Measurements from ENCODE around the gene MPI.

The MPI gene

GRCh38 chr15:74902295-74903075 lies 12.6 kb downstream of the MPI start:
- DNase-seq (ENCODE audit: insufficient read length, low spot score) (no peak), FAIRE-seq (no peak)
- TF ChIP-seq, protein P1, sequence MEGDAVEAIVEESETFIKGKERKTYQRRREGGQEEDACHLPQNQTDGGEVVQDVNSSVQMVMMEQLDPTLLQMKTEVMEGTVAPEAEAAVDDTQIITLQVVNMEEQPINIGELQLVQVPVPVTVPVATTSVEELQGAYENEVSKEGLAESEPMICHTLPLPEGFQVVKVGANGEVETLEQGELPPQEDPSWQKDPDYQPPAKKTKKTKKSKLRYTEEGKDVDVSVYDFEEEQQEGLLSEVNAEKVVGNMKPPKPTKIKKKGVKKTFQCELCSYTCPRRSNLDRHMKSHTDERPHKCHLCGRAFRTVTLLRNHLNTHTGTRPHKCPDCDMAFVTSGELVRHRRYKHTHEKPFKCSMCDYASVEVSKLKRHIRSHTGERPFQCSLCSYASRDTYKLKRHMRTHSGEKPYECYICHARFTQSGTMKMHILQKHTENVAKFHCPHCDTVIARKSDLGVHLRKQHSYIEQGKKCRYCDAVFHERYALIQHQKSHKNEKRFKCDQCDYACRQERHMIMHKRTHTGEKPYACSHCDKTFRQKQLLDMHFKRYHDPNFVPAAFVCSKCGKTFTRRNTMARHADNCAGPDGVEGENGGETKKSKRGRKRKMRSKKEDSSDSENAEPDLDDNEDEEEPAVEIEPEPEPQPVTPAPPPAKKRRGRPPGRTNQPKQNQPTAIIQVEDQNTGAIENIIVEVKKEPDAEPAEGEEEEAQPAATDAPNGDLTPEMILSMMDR (IDR thresholded peaks at IDR 0.05; ENCODE audit: insufficient read depth, missing control alignments), result no peak

DNA sequence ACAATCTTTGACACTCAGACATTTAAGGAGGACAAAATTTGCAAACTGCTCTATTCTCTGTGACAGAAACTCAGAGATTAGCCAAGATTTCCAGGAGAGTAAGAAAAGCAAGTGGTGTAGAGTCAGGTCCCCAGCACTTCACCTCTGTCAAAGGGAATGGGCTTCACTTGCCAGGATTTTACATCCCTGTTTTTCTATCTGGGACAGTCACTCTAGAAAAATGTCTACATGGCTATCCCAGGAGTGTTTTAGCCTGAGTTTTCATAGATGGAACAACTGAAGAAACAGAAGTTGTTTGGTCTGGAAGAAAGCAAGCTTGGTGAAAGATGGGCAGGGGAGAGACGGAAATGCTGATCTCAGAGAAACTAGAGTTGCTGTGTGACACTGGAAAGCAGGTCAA lies 13.8 kb downstream of the MPI start:
- no peak for DNase-seq (ENCODE audit: insufficient read length, low spot score)
- TF ChIP-seq, protein P1 (IDR thresholded peaks at IDR 0.05; ENCODE audit: insufficient read depth, missing control alignments), result no peak
- no peak for FAIRE-seq

DNA sequence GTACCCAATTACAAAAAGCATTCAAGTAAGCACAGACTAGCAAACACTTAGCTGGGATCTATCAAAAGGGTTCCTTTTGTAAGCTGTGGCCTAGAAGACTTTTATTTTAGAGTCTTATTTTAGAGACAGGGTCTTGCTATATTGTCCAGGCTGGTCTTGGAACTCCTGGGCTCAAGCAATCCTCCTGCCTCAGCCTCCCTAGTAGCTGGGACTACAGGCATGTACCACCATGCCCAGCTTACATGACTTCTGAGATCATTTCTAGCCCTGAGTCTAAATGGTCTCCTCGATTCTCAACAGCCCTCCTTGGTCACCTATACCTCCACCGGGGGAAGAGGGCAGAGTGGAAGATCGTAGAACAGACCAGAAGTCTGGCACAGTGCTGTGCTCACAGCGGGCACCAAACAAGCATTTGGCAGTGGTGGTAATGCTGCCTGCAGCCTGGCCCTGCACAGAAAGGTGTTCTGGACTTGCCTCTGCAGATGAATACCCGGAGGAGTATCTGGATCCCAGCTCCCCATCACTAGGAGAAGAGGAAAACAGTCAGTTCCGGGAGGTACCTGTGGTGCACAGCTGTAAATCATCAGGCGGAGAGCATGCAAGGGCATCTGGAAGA lies 14.5 kb downstream of the MPI start:
- FAIRE-seq (no peak), DNase-seq (ENCODE audit: insufficient read length, low spot score) (no peak)
- TF ChIP-seq, protein P1 (IDR thresholded peaks at IDR 0.05; ENCODE audit: insufficient read depth, missing control alignments), result no peak

GRCh38 chr15:74906067-74906449 lies 16.2 kb downstream of the MPI start:
- no peak for DNase-seq (ENCODE audit: insufficient read length, low spot score)
- TF ChIP-seq, protein P1 (IDR thresholded peaks at IDR 0.05; ENCODE audit: insufficient read depth, missing control alignments), result no peak
- FAIRE-seq, result no peak

DNA sequence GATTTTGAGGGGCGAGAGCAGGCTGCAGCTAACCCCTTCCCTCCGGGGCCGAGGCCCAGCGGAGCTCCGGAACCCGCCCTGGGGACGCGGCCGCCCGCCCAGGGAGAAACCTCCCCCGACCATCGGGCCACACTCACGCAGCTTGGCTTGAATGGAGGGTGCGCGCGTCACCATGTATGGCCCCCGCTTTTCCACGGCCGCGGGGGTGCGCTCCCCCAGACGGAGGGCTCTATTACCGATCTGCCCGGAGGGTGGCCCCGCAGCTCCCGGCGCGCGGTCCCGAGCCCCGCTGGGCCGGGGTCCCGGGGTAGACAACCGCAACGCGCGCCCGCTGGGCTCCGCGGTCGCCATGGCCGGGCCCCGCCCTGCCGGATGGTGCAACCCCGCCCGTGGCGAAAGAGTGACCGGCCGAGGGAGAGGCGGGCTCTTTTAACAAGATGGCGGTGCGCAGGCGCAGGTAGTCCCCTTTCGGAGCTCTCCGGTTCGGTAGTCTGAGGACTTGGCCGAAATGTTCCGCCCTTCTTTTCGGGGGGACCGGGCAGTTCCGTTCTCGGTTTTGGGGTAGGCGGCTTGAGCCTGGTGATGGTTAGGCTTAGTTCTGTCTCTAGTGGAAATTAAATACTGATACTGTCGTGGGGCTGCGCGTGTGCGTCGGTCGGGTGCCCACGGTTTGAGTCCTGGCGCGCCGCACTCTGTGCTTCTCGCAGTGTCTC lies 16.8 kb downstream of the MPI start, which contains the start of gene FAM219B:
FAM219B (minus strand) TSS at position 402 of the 713 bp plus-strand sequence; CDS start at position 351, 51 bp downstream.
- DNase-seq (ENCODE audit: insufficient read length, low spot score) (peak; percentile 85), FAIRE-seq (no peak)
- TF ChIP-seq, protein P1 (IDR thresholded peaks at IDR 0.05; ENCODE audit: insufficient read depth, missing control alignments), result no peak

- TF ChIP-seq, protein P1 (IDR thresholded peaks at IDR 0.05; ENCODE audit: insufficient read depth, missing control alignments), result no peak
- FAIRE-seq (no peak), DNase-seq (ENCODE audit: insufficient read length, low spot score) (no peak)
Measured at GRCh38 chr15:74907163-74907870, 17.5 kb downstream of the MPI start.
